SK-N-SH (cell line): Measurements from ENCODE around the gene TSC22D1. TPM values are rescaled to one million over a fixed set of nuclear protein-coding genes. Genes with fewer than 3 reads are reported as not detected.

Experiments
- CTCF ChIA-PET: fragments of 300-600, 350-600 bp; formaldehyde crosslinking; extraction: SDS; loops from one replicate; lab custom pipeline; 2021; lab: Yijun Ruan, JAX
- POLR2A ChIA-PET: fragments of 350-600 bp; sonication (Branson Sonifier 250); formaldehyde crosslinking; extraction: SDS; loops from one replicate; lab custom pipeline; 2020; ENCODE audit warnings: antibody characterized with exemption, inconsistent platforms; lab: Yijun Ruan, JAX
- DNase-seq: peaks from one replicate; pipeline ENCODE4 v3.0.0; 2012
- H2AFZ ChIP-seq: fragments of 200-600 bp; sonication (generic); 2 replicates; pipeline ENCODE4 v1.8.1; 2016; ENCODE audit warnings: antibody characterized with exemption, mild to moderate bottlenecking, low read depth
- H3F3A ChIP-seq: fragments of 200-600 bp; sonication (generic); replicated peaks from 2 replicates; pipeline ENCODE3; 2016; ENCODE audit warnings: antibody characterized with exemption, mild to moderate bottlenecking; ENCODE audit not compliant: insufficient read depth
- H3K27ac ChIP-seq, 2 experiments: fragments of 200-500 bp in 1 of 2; fragments of 200-600 bp in 1 of 2; sonication (Bioruptor generic) in 1 of 2; sonication (generic), shearing (Covaris generic) in 1 of 2; 2 replicates each; pipeline versions ENCODE4 v1.5.1 to v1.6.1; 2014 to 2016; ENCODE audit warnings: low read depth in 2 of 2, inconsistent platforms in 1 of 2, low read length in 1 of 2, mild to moderate bottlenecking in 1 of 2, mixed read lengths in 1 of 2
- H3K27me3 ChIP-seq: fragments of 200-600 bp; sonication (generic), shearing (Covaris generic); 2 replicates; pipeline ENCODE4 v1.6.1; 2016; ENCODE audit warnings: mixed run types; ENCODE audit not compliant: insufficient read depth
- H3K36me3 ChIP-seq, 2 experiments: fragments of 200-500 bp in 1 of 2; fragments of 200-600 bp in 1 of 2; sonication (Bioruptor generic) in 1 of 2; sonication (generic) in 1 of 2; replicated peaks in 1 of 2; 2 replicates each; pipeline versions ENCODE3 to v1.5.1; 2014 to 2016; ENCODE audit warnings: low read length in 1 of 2, mild to moderate bottlenecking in 1 of 2; ENCODE audit not compliant: insufficient read depth in 2 of 2, control insufficient read depth in 1 of 2
- H3K4me1 ChIP-seq, 2 experiments: fragments of 200-500 bp in 1 of 2; fragments of 200-600 bp in 1 of 2; sonication (Bioruptor generic) in 1 of 2; sonication (generic), shearing (Covaris generic) in 1 of 2; 2 replicates each; pipeline versions ENCODE4 v1.5.1 to v1.6.1; 2014 to 2016; ENCODE audit warnings: low read depth in 1 of 2, low read length in 1 of 2, mixed run types in 1 of 2; ENCODE audit not compliant: insufficient read depth in 2 of 2, control insufficient read depth in 1 of 2
- H3K4me2 ChIP-seq: fragments of 200-600 bp; sonication (generic), shearing (Covaris generic); 2 replicates; pipeline ENCODE4 v1.6.1; 2017; ENCODE audit warnings: mixed run types
- H3K4me3 ChIP-seq, 2 experiments: fragments of 200-500 bp in 1 of 2; fragments of 200-600 bp in 1 of 2; sonication (Bioruptor generic) in 1 of 2; sonication (generic), shearing (Covaris generic) in 1 of 2; 2 replicates each; pipeline versions ENCODE4 v1.5.1 to v1.8.1; 2014 to 2016; ENCODE audit warnings: low read depth in 2 of 2, inconsistent platforms in 1 of 2, low read length in 1 of 2, mild to moderate bottlenecking in 1 of 2, mixed read lengths in 1 of 2, moderate library complexity in 1 of 2
- H3K79me2 ChIP-seq: fragments of 200-600 bp; sonication (generic); 2 replicates; pipeline ENCODE4 v1.8.1; 2017; ENCODE audit warnings: mild to moderate bottlenecking; ENCODE audit not compliant: insufficient read depth
- H3K9ac ChIP-seq: fragments of 200-600 bp; sonication (generic); 2 replicates; pipeline ENCODE4 v1.6.1; 2017; ENCODE audit warnings: mixed run types
- H3K9me2 ChIP-seq: fragments of 200-600 bp; sonication (generic); 2 replicates; pipeline ENCODE4 v1.6.1; 2017; ENCODE audit warnings: mixed run types
- H3K9me3 ChIP-seq: fragments of 200-600 bp; sonication (generic); 2 replicates; pipeline ENCODE4 v1.6.1; 2017; ENCODE audit warnings: mixed run types, mild to moderate bottlenecking, moderate library complexity
- H4K20me1 ChIP-seq: fragments of 200-600 bp; sonication (generic); 2 replicates; pipeline ENCODE4 v1.6.1; 2017; ENCODE audit warnings: mild to moderate bottlenecking, mixed run types; ENCODE audit not compliant: insufficient read depth
- CHD2 ChIP-seq: fragments of 150-350 bp; IDR thresholded peaks from 2 replicates; pipeline ENCODE4 v1.6.1; 2018; ENCODE audit warnings: low read length; ENCODE audit not compliant: partially characterized antibody
- CTCF ChIP-seq: fragments of 200-600 bp; sonication (generic); IDR thresholded peaks from 2 replicates; pipeline ENCODE4 v1.6.1; 2017; ENCODE audit warnings: antibody characterized with exemption, mild to moderate bottlenecking, moderate library complexity
- FOSL2 ChIP-seq: IDR thresholded peaks from 2 replicates; pipeline ENCODE4 v1.4.0; 2012; ENCODE audit warnings: low read depth, mild to moderate bottlenecking, moderate library complexity, borderline replicate concordance
- IRF3 ChIP-seq: fragments of 150-350 bp; IDR thresholded peaks from 2 replicates; pipeline ENCODE4 v1.6.1; 2016; ENCODE audit warnings: mild to moderate bottlenecking, low read depth, low read length
- JUND ChIP-seq: IDR thresholded peaks from 2 replicates; pipeline ENCODE4 v1.4.0; 2012
- MAX ChIP-seq: IDR thresholded peaks from 2 replicates; pipeline ENCODE4 v1.4.0; 2012; ENCODE audit warnings: low read depth
- MXI1 ChIP-seq: IDR thresholded peaks from 2 replicates; pipeline ENCODE4 v1.6.1; 2012; ENCODE audit warnings: mild to moderate bottlenecking, low read depth, low read length, improper control_type of control experiment
- NFIC ChIP-seq: IDR thresholded peaks from 2 replicates; pipeline ENCODE4 v1.4.0; 2012; ENCODE audit warnings: borderline replicate concordance
- POLR2AphosphoS5 ChIP-seq: IDR thresholded peaks from 2 replicates; pipeline ENCODE4 v1.6.1; 2012; ENCODE audit warnings: low read depth, low read length
- REST ChIP-seq: IDR thresholded peaks from 2 replicates; pipeline ENCODE4 v1.6.1; 2012; ENCODE audit warnings: mild to moderate bottlenecking, low read depth, low read length, moderate library complexity
- RFX5 ChIP-seq: IDR thresholded peaks from 2 replicates; pipeline ENCODE4 v1.6.1; 2012; ENCODE audit warnings: mild to moderate bottlenecking, improper control_type of control experiment, low read length
- RXRA ChIP-seq: IDR thresholded peaks from 2 replicates; pipeline ENCODE4 v1.4.0; 2012; ENCODE audit warnings: low read depth, mild to moderate bottlenecking, borderline replicate concordance
- SIN3A ChIP-seq: IDR thresholded peaks from 2 replicates; pipeline ENCODE4 v1.6.1; 2012; ENCODE audit warnings: low read depth, mild to moderate bottlenecking, low read length, moderate library complexity, borderline replicate concordance
- SMC3 ChIP-seq: IDR thresholded peaks from 2 replicates; pipeline ENCODE4 v1.6.1; 2012; ENCODE audit warnings: low read depth, low read length, improper control_type of control experiment
- TCF12 ChIP-seq: IDR thresholded peaks from 2 replicates; pipeline ENCODE4 v1.4.0; 2012
- ZBTB33 ChIP-seq: IDR thresholded peaks from 2 replicates; pipeline ENCODE4 v1.4.0; 2012; ENCODE audit warnings: low read depth, borderline replicate concordance
- WGBS: methylation state at CpG from one replicate; pipeline ENCODE4 v1.1.6; 2017; ENCODE audit warnings: low lambda C conversion rate; 5-methylcytosine and 5-hydroxymethylcytosine counted together
- polyA plus RNA-seq, 3 experiments: library from polyadenylated mRNA; depleted of rRNA; stranded (reverse); fragments of >200 nt; gene quantifications; 2 replicates each; pipeline ENCODE4 v1.2.3, GENCODE V29; 2012

TSC22D1 gene
- polyA plus RNA-seq, 1 of the 3 experiments (the other 2 are of a cell fraction), result 137 TPM

GRCh38 chr13:44421853-44422525, 154.1 kb downstream of the TSC22D1 start:
- no peak overlapping the region for H2AFZ ChIP-seq
- peaks cover 0 to 6% of the 10 kb centered on the region in 2 experiments; a peak in 1 of 4 replicates for H3K4me1 ChIP-seq
- POLR2A ChIA-PET, result no interaction called here
- H3K9me2 ChIP-seq, result no peaks in the 10 kb centered on the region
- CTCF ChIA-PET, result interaction anchor here (1.2 kb wide), 1 partner anchor 15 kb away, joined by 3 read pairs; no protein-coding TSS in a partner anchor
- H4K20me1 ChIP-seq, result no peaks in the 10 kb centered on the region
- H3K9ac ChIP-seq, result no peak overlapping the region
- H3K36me3 ChIP-seq, result no peaks in the 10 kb centered on the region
- H3K27ac ChIP-seq, result no peak overlapping the region
- no peak overlapping the region for H3K4me3 ChIP-seq
- no peak overlapping the region for H3K4me2 ChIP-seq
- H3F3A ChIP-seq, result no peaks in the 10 kb centered on the region
- no peaks in the 10 kb centered on the region for H3K27me3 ChIP-seq
- H3K79me2 ChIP-seq, result no peaks in the 10 kb centered on the region
- 80% methylated on average over 2 of the region's 2 CpGs for WGBS
- no peak for DNase-seq
- no peaks in the 10 kb centered on the region for H3K9me3 ChIP-seq
- TF ChIP-seq NFIC, result no peak
- no peak for TF ChIP-seq IRF3

- Histone ChIP-seq H3K79me2 (no peaks in the 10 kb centered on the region), H3K4me2 (no peak overlapping the region), H3K36me3 (no peaks in the 10 kb centered on the region), H3K4me1 (peaks cover 0 to 2% of the 10 kb centered on the region in 2 experiments; a peak in 1 of 4 replicates), H3K27me3 (no peaks in the 10 kb centered on the region), H3F3A (no peaks in the 10 kb centered on the region), H3K4me3 (no peak overlapping the region), H3K9me3 (no peaks in the 10 kb centered on the region), H2AFZ (no peak overlapping the region), H3K27ac (no peak overlapping the region), H3K9me2 (no peaks in the 10 kb centered on the region), H4K20me1 (no peaks in the 10 kb centered on the region), H3K9ac (no peak overlapping the region)
- POLR2A ChIA-PET, result interaction anchor here (0.8 kb wide), 1 partner anchor 16 kb away, joined by 3 read pairs; no protein-coding TSS in a partner anchor
- CTCF ChIA-PET, result interaction anchor here (1.0 to 1.3 kb wide), 2 partner anchors 11 to 46 kb away, joined by 3 to 4 read pairs; no protein-coding TSS in a partner anchor
- 83% methylated on average over 15 of the region's 15 CpGs for WGBS
- TF ChIP-seq CHD2, result no peak
- no peak for TF ChIP-seq CTCF
- TF ChIP-seq ZBTB33, result no peak
- TF ChIP-seq SIN3A, result no peak
- no peak for TF ChIP-seq MAX
- TF ChIP-seq SMC3, result no peak
- TF ChIP-seq JUND, result no peak
- TF ChIP-seq NFIC, result no peak
- no peak for TF ChIP-seq TCF12
- no peak for TF ChIP-seq MXI1
- TF ChIP-seq FOSL2, result no peak
- no peak for TF ChIP-seq POLR2AphosphoS5
- no peak for TF ChIP-seq RFX5
- TF ChIP-seq REST, result no peak
- no peak for TF ChIP-seq RXRA
- DNase-seq, result no peak
Observed at GRCh38 chr13:44420376-44421220, 155.5 kb downstream of the TSC22D1 start.
